ENCODE data around the gene PPP1R2.

The PPP1R2 gene

DNA sequence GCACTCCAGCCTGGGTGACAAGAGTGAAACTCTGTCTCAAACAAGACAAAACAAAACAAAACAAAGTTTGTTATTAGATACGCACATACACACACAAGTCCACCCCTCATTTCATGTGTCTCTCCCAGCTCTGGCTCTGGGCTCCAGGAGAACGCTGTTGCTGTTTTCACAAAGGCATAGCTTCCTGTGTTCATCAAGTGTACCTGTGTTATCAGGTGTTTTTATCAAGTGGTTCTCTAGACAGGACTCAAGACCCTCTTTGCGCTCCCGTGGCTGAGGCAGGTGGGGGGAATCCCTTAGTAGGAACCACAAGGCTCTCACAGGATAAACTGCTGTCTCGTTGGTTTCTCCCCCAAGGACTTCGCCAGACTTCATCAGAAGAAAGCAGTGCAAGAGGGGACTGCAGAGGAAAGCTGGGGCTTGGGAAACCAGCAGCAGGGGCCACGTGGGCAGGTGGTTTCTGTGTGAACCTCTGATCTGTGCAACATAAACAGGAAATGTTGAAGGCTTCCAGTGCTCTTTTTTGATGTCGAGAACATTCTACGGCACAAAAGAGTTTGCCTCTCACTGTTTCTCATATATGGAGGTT lies 6.9 kb upstream of the PPP1R2 start:
- Histone ChIP-seq H2AFZ (ENCODE audit: insufficient read depth, low read length, poor library complexity) (no peak overlapping the region), H3K36me3 (ENCODE audit: control insufficient read depth in 1 of 2, insufficient read depth in 2 of 2, low read length in 2 of 2) (no peaks in the 10 kb centered on the region), H3K4me3 (ENCODE audit: low read depth, low read length) (no peak overlapping the region), H3K23ac (ENCODE audit: low read length) (no peak overlapping the region), H3K27ac (ENCODE audit: low read depth, low read length) (no peak overlapping the region), H3K79me1 (ENCODE audit: low read length) (peaks cover 6% of the 10 kb centered on the region), H3K27me3 (ENCODE audit: insufficient read depth, low read length) (no peaks in the 10 kb centered on the region), H2BK5ac (ENCODE audit: low read depth, low read length, poor library complexity) (no peak overlapping the region), H3K4me2 (ENCODE audit: low read length) (no peak overlapping the region), H2AK5ac (ENCODE audit: low read length) (no peak overlapping the region), H3K18ac (ENCODE audit: low read length) (no peak overlapping the region), H3K9me3 (ENCODE audit: insufficient read depth, low read depth, low read length) (no peaks in the 10 kb centered on the region), H3K14ac (ENCODE audit: low read length) (no peak overlapping the region), H3K9ac (ENCODE audit: low read length) (no peak overlapping the region), H3K4me1 (ENCODE audit: control insufficient read depth in 1 of 2, insufficient read depth in 2 of 2, low read length in 2 of 2) (peaks cover 24 to 29% of the 10 kb centered on the region in 2 experiments), H4K91ac (ENCODE audit: low read depth, low read length) (no peak overlapping the region), H2BK12ac (ENCODE audit: low read length) (no peak overlapping the region), H4K12ac (ENCODE audit: low read depth, low read length) (no peak overlapping the region), H3K4ac (ENCODE audit: low read depth, low read length) (no peak overlapping the region), H3K79me2 (ENCODE audit: control insufficient read depth, insufficient read depth, low read length, poor library complexity) (no peaks in the 10 kb centered on the region), H2BK120ac (ENCODE audit: insufficient read depth, low read length, poor library complexity) (no peak overlapping the region), H4K8ac (ENCODE audit: low read depth, low read length) (no peak overlapping the region)
- WGBS (ENCODE audit: extremely low coverage, insufficient coverage, insufficient read length): no CpG with 5 or more reads among the region's 9 CpGs
- DNase-seq: no peak

DNA sequence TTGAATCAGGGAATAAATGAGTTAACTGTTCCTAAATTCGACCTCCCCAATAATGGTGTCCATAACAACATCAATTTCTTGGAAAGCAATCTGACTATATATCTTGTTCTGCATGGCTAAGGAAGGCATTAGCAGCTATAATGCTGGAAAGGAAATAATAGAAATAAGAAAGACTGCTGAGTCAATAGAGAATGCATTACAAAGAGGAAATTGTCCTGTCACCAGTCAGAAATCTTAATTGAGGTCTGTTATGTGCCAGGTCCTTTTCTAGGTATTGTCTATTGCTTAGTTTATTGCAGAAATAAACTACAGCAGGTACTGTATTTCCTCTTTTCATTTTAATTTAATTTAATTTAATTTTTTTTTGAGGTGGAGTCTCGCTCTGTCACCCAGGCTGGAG lies 5.9 kb upstream of the PPP1R2 start:
- peak overlapping the region; percentile 49 for H3K4me2 ChIP-seq (ENCODE audit: low read length)
- peaks cover 33 to 40% of the 10 kb centered on the region in 2 experiments for H3K4me1 ChIP-seq (ENCODE audit: control insufficient read depth in 1 of 2, insufficient read depth in 2 of 2, low read length in 2 of 2)
- no peak overlapping the region for H3K4ac ChIP-seq (ENCODE audit: low read depth, low read length)
- no peaks in the 10 kb centered on the region for H3K27me3 ChIP-seq (ENCODE audit: insufficient read depth, low read length)
- H3K14ac ChIP-seq (ENCODE audit: low read length): no peak overlapping the region
- H2BK12ac ChIP-seq (ENCODE audit: low read length): no peak overlapping the region
- no peak overlapping the region for H2AFZ ChIP-seq (ENCODE audit: insufficient read depth, low read length, poor library complexity)
- no peak overlapping the region for H2AK5ac ChIP-seq (ENCODE audit: low read length)
- H2BK120ac ChIP-seq (ENCODE audit: insufficient read depth, low read length, poor library complexity): no peak overlapping the region
- H3K9ac ChIP-seq (ENCODE audit: low read length): no peak overlapping the region
- H4K8ac ChIP-seq (ENCODE audit: low read depth, low read length): no peak overlapping the region
- H3K4me3 ChIP-seq (ENCODE audit: low read depth, low read length): no peak overlapping the region
- no peaks in the 10 kb centered on the region for H3K36me3 ChIP-seq (ENCODE audit: control insufficient read depth in 1 of 2, insufficient read depth in 2 of 2, low read length in 2 of 2)
- WGBS (ENCODE audit: extremely low coverage, insufficient coverage, insufficient read length): no CpG with 5 or more reads among the region's 2 CpGs
- H3K23ac ChIP-seq (ENCODE audit: low read length): no peak overlapping the region
- no peak overlapping the region for H2BK5ac ChIP-seq (ENCODE audit: low read depth, low read length, poor library complexity)
- H3K79me2 ChIP-seq (ENCODE audit: control insufficient read depth, insufficient read depth, low read length, poor library complexity): no peaks in the 10 kb centered on the region
- no peak overlapping the region for H3K18ac ChIP-seq (ENCODE audit: low read length)
- no peaks in the 10 kb centered on the region for H3K9me3 ChIP-seq (ENCODE audit: insufficient read depth, low read depth, low read length)
- H4K12ac ChIP-seq (ENCODE audit: low read depth, low read length): no peak overlapping the region
- no peak for DNase-seq
- H3K27ac ChIP-seq (ENCODE audit: low read depth, low read length): peak overlapping the region; percentile 13
- H4K91ac ChIP-seq (ENCODE audit: low read depth, low read length): no peak overlapping the region
- H3K79me1 ChIP-seq (ENCODE audit: low read length): peaks cover 6% of the 10 kb centered on the region

DNA sequence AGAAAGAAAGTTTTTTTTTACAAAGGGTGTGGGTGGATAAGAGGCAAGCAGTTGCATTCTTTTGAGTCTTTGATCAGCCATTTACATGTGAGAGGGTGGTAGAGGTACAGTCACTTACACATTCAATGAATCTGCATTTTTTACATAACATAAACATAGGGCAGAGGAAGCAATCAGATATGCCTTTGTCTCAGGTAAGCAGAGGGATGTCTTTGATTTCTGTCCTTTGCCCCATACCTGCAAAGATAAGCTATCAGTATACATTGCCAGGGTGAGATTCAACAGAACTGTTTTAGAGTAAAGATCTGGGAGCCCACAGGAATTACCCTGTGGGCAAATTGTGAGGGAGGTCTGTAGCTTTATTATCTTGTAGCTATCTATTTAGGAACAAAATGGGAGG lies 5.4 kb upstream of the PPP1R2 start:
- Histone ChIP-seq H3K27me3 (ENCODE audit: insufficient read depth, low read length) (no peaks in the 10 kb centered on the region), H3K36me3 (ENCODE audit: control insufficient read depth in 1 of 2, insufficient read depth in 2 of 2, low read length in 2 of 2) (no peaks in the 10 kb centered on the region), H3K4me1 (ENCODE audit: control insufficient read depth in 1 of 2, insufficient read depth in 2 of 2, low read length in 2 of 2) (peaks cover 36 to 44% of the 10 kb centered on the region in 2 experiments), H4K91ac (ENCODE audit: low read depth, low read length) (no peak overlapping the region), H2BK120ac (ENCODE audit: insufficient read depth, low read length, poor library complexity) (no peak overlapping the region), H4K8ac (ENCODE audit: low read depth, low read length) (no peak overlapping the region), H2AFZ (ENCODE audit: insufficient read depth, low read length, poor library complexity) (no peak overlapping the region), H2AK5ac (ENCODE audit: low read length) (no peak overlapping the region), H3K27ac (ENCODE audit: low read depth, low read length) (peak overlapping the region; percentile 57), H2BK12ac (ENCODE audit: low read length) (no peak overlapping the region), H3K9me3 (ENCODE audit: insufficient read depth, low read depth, low read length) (no peaks in the 10 kb centered on the region), H3K79me1 (ENCODE audit: low read length) (peaks cover 8% of the 10 kb centered on the region), H3K23ac (ENCODE audit: low read length) (no peak overlapping the region), H3K9ac (ENCODE audit: low read length) (no peak overlapping the region), H3K79me2 (ENCODE audit: control insufficient read depth, insufficient read depth, low read length, poor library complexity) (peaks cover 1% of the 10 kb centered on the region), H4K12ac (ENCODE audit: low read depth, low read length) (no peak overlapping the region), H3K4me3 (ENCODE audit: low read depth, low read length) (no peak overlapping the region), H2BK5ac (ENCODE audit: low read depth, low read length, poor library complexity) (no peak overlapping the region), H3K14ac (ENCODE audit: low read length) (no peak overlapping the region), H3K18ac (ENCODE audit: low read length) (no peak overlapping the region), H3K4ac (ENCODE audit: low read depth, low read length) (no peak overlapping the region), H3K4me2 (ENCODE audit: low read length) (peak overlapping the region; percentile 49)
- no peak for DNase-seq

DNA sequence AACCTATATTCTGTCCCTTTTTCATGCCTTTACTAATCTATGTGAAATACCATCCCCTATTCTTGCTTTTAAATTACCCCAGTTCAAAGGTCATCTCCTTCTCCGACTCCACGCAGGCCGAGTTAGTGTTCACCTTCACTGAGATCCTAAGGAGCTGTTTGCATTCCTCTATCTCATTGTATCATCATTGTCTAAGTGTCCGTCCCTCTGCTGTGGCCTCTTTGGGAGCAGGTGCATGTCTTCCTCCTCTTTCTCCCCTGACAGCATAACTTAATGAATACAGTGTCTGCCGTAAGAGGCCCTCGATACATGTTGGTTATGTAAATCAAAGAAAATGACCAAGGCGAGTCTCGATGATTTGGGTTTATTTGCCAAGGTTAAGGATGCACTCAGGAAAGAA lies 4.9 kb upstream of the PPP1R2 start:
- Histone ChIP-seq H3K4me3 (ENCODE audit: low read depth, low read length) (no peak overlapping the region), H3K9ac (ENCODE audit: low read length) (no peak overlapping the region), H3K18ac (ENCODE audit: low read length) (no peak overlapping the region), H3K79me2 (ENCODE audit: control insufficient read depth, insufficient read depth, low read length, poor library complexity) (peaks cover 2% of the 10 kb centered on the region), H3K36me3 (ENCODE audit: control insufficient read depth in 1 of 2, insufficient read depth in 2 of 2, low read length in 2 of 2) (no peaks in the 10 kb centered on the region), H4K91ac (ENCODE audit: low read depth, low read length) (peak overlapping the region; percentile 20), H3K14ac (ENCODE audit: low read length) (no peak overlapping the region), H3K4me1 (ENCODE audit: control insufficient read depth in 1 of 2, insufficient read depth in 2 of 2, low read length in 2 of 2) (peaks cover 34 to 44% of the 10 kb centered on the region in 2 experiments), H3K4ac (ENCODE audit: low read depth, low read length) (no peak overlapping the region), H3K23ac (ENCODE audit: low read length) (no peak overlapping the region), H3K27ac (ENCODE audit: low read depth, low read length) (peak overlapping the region; percentile 57), H3K27me3 (ENCODE audit: insufficient read depth, low read length) (no peaks in the 10 kb centered on the region), H3K9me3 (ENCODE audit: insufficient read depth, low read depth, low read length) (no peaks in the 10 kb centered on the region), H4K8ac (ENCODE audit: low read depth, low read length) (no peak overlapping the region), H3K4me2 (ENCODE audit: low read length) (peak overlapping the region; percentile 49), H2BK5ac (ENCODE audit: low read depth, low read length, poor library complexity) (peak overlapping the region; percentile 2), H2AK5ac (ENCODE audit: low read length) (peak overlapping the region; percentile 1), H2BK120ac (ENCODE audit: insufficient read depth, low read length, poor library complexity) (no peak overlapping the region), H2BK12ac (ENCODE audit: low read length) (peak overlapping the region; percentile 16), H4K12ac (ENCODE audit: low read depth, low read length) (no peak overlapping the region), H3K79me1 (ENCODE audit: low read length) (peaks cover 10% of the 10 kb centered on the region), H2AFZ (ENCODE audit: insufficient read depth, low read length, poor library complexity) (no peak overlapping the region)
- no CpG with 5 or more reads among the region's 8 CpGs for WGBS (ENCODE audit: extremely low coverage, insufficient coverage, insufficient read length)
- no peak for DNase-seq

Data from trophoblast cell (in vitro differentiated cells and primary cell).